Middle frontal gyrus (tissue), 1 donor: ENCODE measurements around the gene CTDNEP1.

Source experiments
- DNase-seq: peaks from one replicate; pipeline ENCODE4 v3.0.0-alpha.2; 2015; ENCODE audit warnings: low spot score; ENCODE audit errors: extremely low spot score

The CTDNEP1 gene

GRCh38 chr17:7280519-7281073 lies 29.1 kb upstream of the CTDNEP1 start:
- DNase-seq, result peak; percentile 44

GRCh38 chr17:7279448-7279847 lies 27.9 kb upstream of the CTDNEP1 start:
- DNase-seq, result no peak

- no peak for DNase-seq
Observed at GRCh38 chr17:7266784-7267183, 15.2 kb upstream of the CTDNEP1 start.

- no peak for DNase-seq
Observed at GRCh38 chr17:7263801-7264078, 12.2 kb upstream of the CTDNEP1 start.

- no peak for DNase-seq
Observed at GRCh38 chr17:7262935-7263800, 11.6 kb upstream of the CTDNEP1 start.

DNA sequence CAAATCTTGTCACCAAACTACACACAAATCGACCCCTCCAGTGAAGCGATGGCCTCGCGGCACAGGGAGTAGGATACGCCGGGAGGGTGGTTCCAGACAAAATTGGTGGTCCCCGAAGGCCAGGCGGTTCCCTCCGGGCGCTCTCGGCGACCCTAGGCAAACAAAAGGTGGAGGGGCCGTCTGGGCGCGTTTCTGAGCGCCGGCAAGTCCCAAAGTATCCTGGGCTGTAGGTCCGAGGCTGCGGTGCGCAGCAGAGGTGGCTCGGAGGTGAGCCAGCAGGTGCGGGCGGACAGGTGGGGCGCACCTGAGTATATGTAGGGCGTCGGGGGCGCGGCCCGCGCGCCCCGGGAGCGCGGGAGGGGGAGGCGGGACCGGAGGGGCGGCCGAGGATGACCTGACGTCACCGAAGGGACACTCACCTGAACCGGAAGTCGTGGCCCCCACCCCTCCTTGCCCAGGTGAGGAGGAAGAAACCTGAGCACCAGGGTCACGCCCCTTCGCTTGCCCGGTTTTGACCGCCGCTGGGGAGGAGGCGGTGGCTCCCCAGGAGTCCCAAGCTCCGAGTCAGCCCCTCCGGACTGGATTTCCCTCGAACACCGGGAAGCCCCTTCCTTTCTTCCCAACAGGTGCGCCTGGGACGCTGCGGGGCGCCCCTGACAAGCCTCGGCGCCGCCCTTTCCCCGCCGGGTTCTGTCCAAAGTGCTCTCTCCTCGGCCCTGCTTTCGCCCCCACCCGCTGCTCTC lies 10.8 kb upstream of the CTDNEP1 start, which contains the start of gene CLDN7:
CLDN7 (minus strand) TSS at position 287 of the 743 bp plus-strand sequence. CDS start 435 bp downstream, outside the sequence.
- DNase-seq, result no peak

DNA sequence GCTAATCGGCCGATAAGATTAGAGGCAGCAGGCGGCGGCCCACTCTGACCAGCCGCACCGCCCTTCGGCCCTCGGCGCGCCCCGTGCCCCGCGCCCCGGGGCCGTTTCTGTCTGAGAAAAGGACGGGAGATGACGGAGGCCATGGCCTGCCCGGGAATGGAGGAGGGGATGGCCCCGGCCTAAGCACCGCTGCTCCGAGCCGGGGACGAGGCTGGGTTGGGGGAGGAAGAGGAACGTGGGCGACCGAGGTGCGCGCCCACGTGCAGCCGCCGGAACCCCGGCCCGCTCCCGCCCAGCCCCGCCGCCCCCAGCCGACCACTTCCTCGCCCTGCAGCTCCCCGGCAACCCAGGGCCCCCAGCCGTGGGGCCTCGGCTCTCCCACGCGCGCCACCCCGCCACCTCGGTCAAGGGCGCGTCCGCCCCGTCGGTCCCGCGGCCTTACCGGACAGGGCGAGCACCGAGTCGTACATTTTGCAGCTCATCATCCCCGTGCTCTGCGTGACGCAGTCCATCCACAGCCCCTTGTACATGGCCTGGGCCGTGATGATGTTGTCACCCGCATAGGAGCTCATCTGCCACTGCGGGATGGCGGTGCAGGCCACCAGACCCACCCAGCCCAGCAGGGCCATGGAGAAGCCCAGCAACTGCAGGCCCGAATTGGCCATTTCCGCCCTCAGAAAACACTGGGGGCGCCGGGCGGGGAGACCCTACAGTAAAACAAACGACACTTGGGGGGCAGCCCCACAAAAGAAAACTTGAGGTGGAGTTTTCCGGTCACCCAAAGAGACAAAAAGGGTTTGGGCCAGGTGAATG lies 10.1 kb upstream of the CTDNEP1 start:
- DNase-seq, result no peak

GRCh38 chr17:7260651-7261378 lies 9.3 kb upstream of the CTDNEP1 start:
- no peak for DNase-seq

DNA sequence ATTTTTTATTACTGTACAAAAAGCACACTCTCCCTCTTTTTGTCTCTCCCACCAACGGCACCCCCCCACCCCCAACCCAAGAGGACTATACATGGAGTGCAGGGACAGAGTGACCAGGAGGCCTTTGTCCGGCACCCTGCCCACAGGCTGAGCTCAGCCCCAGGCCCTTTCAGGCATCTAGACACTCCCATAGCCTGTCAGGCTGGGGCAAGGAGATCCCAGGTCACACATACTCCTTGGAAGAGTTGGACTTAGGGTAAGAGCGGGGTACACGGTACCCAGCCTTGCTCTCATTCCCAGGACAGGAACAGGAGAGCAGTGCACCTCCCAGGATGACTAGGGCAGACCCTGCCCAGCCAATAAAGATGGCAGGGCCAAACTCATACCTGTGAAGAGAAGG lies 8.6 kb upstream of the CTDNEP1 start:
- no peak for DNase-seq

DNA sequence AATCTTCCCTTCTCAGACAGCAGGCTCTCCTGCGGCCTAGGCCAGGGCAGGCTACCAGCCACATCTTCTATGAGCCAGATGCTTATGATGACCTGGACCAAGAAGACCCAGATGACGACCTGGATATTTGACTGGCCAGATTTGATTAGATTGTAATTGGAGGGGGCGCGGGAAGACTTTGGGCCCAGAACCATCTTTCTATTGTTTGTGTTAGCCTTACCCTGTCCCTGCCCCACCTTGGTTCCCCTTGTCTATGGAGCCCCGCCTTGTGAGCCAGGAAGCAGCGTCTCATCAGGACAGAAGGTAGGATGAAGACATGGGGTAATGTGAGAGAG lies 8.0 kb upstream of the CTDNEP1 start:
- no peak for DNase-seq

DNA sequence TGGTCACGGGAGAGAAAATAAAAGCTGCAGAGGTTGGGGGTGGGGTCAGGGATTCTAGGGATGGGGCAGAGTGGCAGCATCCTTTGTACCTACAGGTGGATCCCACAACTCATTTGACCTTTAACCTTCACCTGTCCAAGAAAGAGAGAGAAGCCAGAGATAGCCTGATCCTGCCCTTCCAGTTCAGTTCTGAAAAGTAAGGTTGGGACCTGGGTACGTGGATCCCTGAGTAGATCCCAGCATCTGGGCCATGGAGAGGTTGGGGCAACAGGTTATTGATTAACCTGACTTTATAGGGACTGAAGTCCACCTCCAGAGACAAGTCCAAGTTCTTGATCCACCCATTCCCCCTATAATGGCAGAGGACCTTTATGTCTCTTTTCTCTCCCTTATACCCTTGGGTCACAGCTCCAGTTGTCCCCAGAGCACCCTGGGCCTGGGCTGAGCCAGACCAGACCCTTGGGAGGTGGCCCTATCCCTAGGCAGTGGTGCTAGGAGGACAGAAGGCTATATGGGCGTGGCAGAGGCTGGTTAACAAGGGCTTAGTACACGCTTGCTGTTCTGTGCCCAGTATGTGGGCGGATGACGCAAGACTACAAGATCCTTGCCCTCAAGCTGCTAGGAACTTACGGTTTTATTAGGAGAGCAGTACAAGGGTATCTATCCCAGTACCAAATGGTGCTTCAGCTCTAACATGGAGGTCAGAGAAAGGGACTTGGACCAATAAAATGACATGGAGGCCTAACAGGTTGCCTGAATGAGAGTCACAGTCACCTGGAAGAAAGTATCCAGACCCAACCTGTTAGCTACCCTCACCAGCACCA lies 7.4 kb upstream of the CTDNEP1 start:
- no peak for DNase-seq

GRCh38 chr17:7256766-7257456 lies 5.4 kb upstream of the CTDNEP1 start:
- DNase-seq, result no peak

DNA sequence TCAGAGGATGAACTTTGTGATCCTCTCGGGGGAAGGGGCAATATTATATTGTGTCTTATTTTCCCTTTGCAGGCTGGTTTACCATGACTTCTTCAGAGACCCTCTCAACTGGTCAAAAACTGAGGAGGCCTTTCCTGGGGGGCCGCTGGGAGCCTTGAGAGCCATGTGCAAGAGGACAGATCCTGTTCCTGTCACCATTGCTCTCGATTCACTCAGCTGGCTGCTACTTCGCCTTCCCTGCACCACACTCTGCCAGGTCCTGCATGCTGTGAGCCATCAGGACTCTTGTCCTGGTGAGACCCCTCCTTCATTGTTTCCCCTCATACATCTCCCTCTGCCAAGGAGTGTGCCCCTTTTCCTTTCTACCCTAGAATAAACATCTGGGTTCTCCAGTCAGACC lies 3.0 kb upstream of the CTDNEP1 start:
- no peak for DNase-seq

GRCh38 chr17:7253082-7253481 lies 1.5 kb upstream of the CTDNEP1 start:
- DNase-seq, result no peak

GRCh38 chr17:7252176-7253043 lies 876 bp upstream of the CTDNEP1 start, which contains the start of gene ELP5:
Gene ELP5 (plus strand): TSS chr17:7252215. CDS start chr17:7252551, 336 bp downstream.
- peak; percentile 70 for DNase-seq

GRCh38 chr17:7250695-7251627 lies 573 bp downstream of the CTDNEP1 start:
- no peak for DNase-seq

GRCh38 chr17:7249830-7250229 lies 1.7 kb downstream of the CTDNEP1 start:
- DNase-seq, result no peak
